Neural cell (in vitro differentiated cells): ENCODE data around the gene BMPR1B. TPM values are rescaled to one million over a fixed set of nuclear protein-coding genes. Genes with fewer than 3 reads are reported as not detected.

Source experiments
- H2AFZ ChIP-seq: fragments of 200-600, 300-800 bp; sonication (generic), shearing (Covaris generic); 2 replicates; pipeline ENCODE4 v1.6.0; 2014; ENCODE audit warnings: low read depth, mild to moderate bottlenecking, antibody characterized with exemption, low read length, moderate library complexity
- H3F3A ChIP-seq: fragments of 200-600 bp; shearing (Covaris generic); 2 replicates; pipeline ENCODE4 v1.6.1; 2016; ENCODE audit warnings: mild to moderate bottlenecking, moderate library complexity, mixed read lengths, antibody characterized with exemption, low read length; ENCODE audit not compliant: insufficient read depth, poor library complexity, severe bottlenecking
- H3K27ac ChIP-seq: fragments of 200-600, 300-800 bp; sonication (generic), shearing (Covaris generic); 2 replicates; pipeline ENCODE4 v1.5.1; 2014; ENCODE audit warnings: mild to moderate bottlenecking, low read length, moderate library complexity
- H3K27me3 ChIP-seq: fragments of 300-800, 200-600 bp; sonication (generic), shearing (Covaris generic); 2 replicates; pipeline ENCODE4 v1.6.0; 2014; ENCODE audit warnings: mild to moderate bottlenecking, low read depth, low read length, moderate library complexity; ENCODE audit not compliant: insufficient read depth
- H3K36me3 ChIP-seq: fragments of 300-800, 200-600 bp; sonication (generic), shearing (Covaris generic); 2 replicates; pipeline ENCODE4 v1.5.1; 2014; ENCODE audit warnings: mild to moderate bottlenecking, antibody characterized with exemption, low read length, moderate library complexity; ENCODE audit not compliant: insufficient read depth
- H3K4me2 ChIP-seq: fragments of 300-800, 200-600 bp; sonication (generic), shearing (Covaris generic); 2 replicates; pipeline ENCODE4 v1.6.0; 2014; ENCODE audit warnings: mild to moderate bottlenecking, low read length
- H3K4me3 ChIP-seq: fragments of 300-800, 200-600 bp; sonication (generic), shearing (Covaris generic); 2 replicates; pipeline ENCODE4 v1.5.1; 2014; ENCODE audit warnings: mild to moderate bottlenecking, low read length, moderate library complexity
- H3K79me2 ChIP-seq: fragments of 200-600 bp; shearing (Covaris generic); replicated peaks from 2 replicates; pipeline ENCODE4 v1.6.0; 2014; ENCODE audit warnings: mild to moderate bottlenecking, low read length, moderate library complexity; ENCODE audit not compliant: insufficient read depth
- H3K9ac ChIP-seq: fragments of 300-800, 200-600 bp; sonication (generic), shearing (Covaris generic); 2 replicates; pipeline ENCODE4 v1.6.1; 2016; ENCODE audit warnings: mild to moderate bottlenecking, low read length, mixed read lengths
- H3K9me2 ChIP-seq: fragments of 200-600 bp; shearing (Covaris generic); 2 replicates; pipeline ENCODE4 v1.6.1; 2016; ENCODE audit warnings: mild to moderate bottlenecking, low read length, mixed read lengths; ENCODE audit not compliant: insufficient read depth
- H3K9me3 ChIP-seq: fragments of 200-600, 300-800 bp; sonication (generic), shearing (Covaris generic); 2 replicates; pipeline ENCODE4 v1.6.1; 2016; ENCODE audit warnings: mild to moderate bottlenecking, mixed run types, low read length, moderate library complexity, mixed read lengths
- H4K20me1 ChIP-seq: fragments of 200-600 bp; shearing (Covaris generic); 2 replicates; pipeline ENCODE4 v1.6.1; 2016; ENCODE audit warnings: mild to moderate bottlenecking, mixed run types; ENCODE audit not compliant: insufficient read depth
- EP300 ChIP-seq: fragments of 450-650 bp; conservative IDR thresholded peaks from 2 replicates; pipeline ENCODE4 v1.6.1; 2014; ENCODE audit warnings: antibody characterized with exemption, mild to moderate bottlenecking, moderate library complexity; ENCODE audit not compliant: poor library complexity, severe bottlenecking
- EZH2 ChIP-seq: fragments of 200-600, 300-800 bp; shearing (Covaris generic), sonication (generic); IDR thresholded peaks from 2 replicates; pipeline ENCODE4 v1.6.1; 2014; ENCODE audit warnings: antibody characterized with exemption, low read length, borderline replicate concordance, mild to moderate bottlenecking; ENCODE audit not compliant: insufficient read depth, poor library complexity, severe bottlenecking
- MXI1 ChIP-seq: fragments of 450-650 bp; conservative IDR thresholded peaks from 2 replicates; pipeline ENCODE4 v1.6.1; 2014; ENCODE audit warnings: antibody characterized with exemption, mild to moderate bottlenecking; ENCODE audit not compliant: poor library complexity, severe bottlenecking
- POLR2AphosphoS5 ChIP-seq: IDR thresholded peaks from 2 replicates; pipeline ENCODE4 v1.6.1; 2012
- RAD21 ChIP-seq: fragments of 450-650 bp; conservative IDR thresholded peaks from 2 replicates; pipeline ENCODE4 v1.6.1; 2014; ENCODE audit warnings: antibody characterized with exemption, mild to moderate bottlenecking, moderate library complexity
- SMC3 ChIP-seq: fragments of 450-650 bp; conservative IDR thresholded peaks from 2 replicates; pipeline ENCODE4 v1.6.1; 2014; ENCODE audit warnings: antibody characterized with exemption, mild to moderate bottlenecking, moderate library complexity; ENCODE audit not compliant: poor library complexity
- TAF1 ChIP-seq: IDR thresholded peaks from 2 replicates; pipeline ENCODE4 v1.6.1; 2012; ENCODE audit warnings: low read depth
- polyA plus RNA-seq: library from polyadenylated mRNA; depleted of rRNA; stranded (reverse); fragments of >200 nt; gene quantifications from 2 replicates; pipeline ENCODE4 v1.2.3, GENCODE V29; 2014
- TF ChIP-seq, protein P1 (sequence below): IDR thresholded peaks from 2 replicates; pipeline ENCODE4 v1.6.1; 2012; ENCODE audit warnings: borderline replicate concordance
- TF ChIP-seq, protein P2 (sequence below): fragments of 450-650 bp; IDR thresholded peaks from 2 replicates; pipeline ENCODE4 v1.5.1; 2014; ENCODE audit warnings: antibody characterized with exemption, mild to moderate bottlenecking, moderate library complexity; ENCODE audit not compliant: poor library complexity, severe bottlenecking

The BMPR1B gene
- polyA plus RNA-seq, 1 donor from 2014 or later = 1.6 TPM

DNA sequence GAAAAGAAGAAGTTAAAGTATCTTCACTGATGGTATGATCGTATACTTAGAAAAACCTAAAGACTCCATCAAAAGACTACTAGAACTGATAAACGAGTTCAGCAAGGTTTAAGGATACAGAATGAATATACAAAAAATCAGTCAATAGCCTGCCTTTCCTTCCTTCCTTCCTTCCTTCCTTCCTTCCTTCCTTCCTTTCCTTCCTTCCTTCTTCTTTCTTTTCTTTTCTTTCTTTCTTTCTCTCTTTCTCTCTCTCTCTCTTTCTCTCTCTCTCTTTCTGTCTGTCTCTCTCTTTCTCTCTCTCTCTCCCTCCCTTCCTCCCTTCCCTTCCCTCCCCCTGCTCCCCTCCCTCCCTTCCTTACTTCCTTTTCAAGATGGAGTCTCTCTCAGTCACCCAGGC lies 362.7 kb downstream of the BMPR1B start:
- Histone ChIP-seq H3K4me3 (no peak overlapping the region), H4K20me1 (no peaks in the 10 kb centered on the region), H2AFZ (no peak overlapping the region), H3K36me3 (no peaks in the 10 kb centered on the region), H3K4me2 (no peak overlapping the region), H3K9me3 (no peaks in the 10 kb centered on the region), H3F3A (no peaks in the 10 kb centered on the region), H3K27me3 (no peaks in the 10 kb centered on the region), H3K79me2 (no peaks in the 10 kb centered on the region), H3K9ac (no peak overlapping the region), H3K9me2 (no peaks in the 10 kb centered on the region), H3K27ac (no peak overlapping the region)
- TF ChIP-seq MXI1 = no peak
- no peak for TF ChIP-seq EZH2
- TF ChIP-seq, protein P1, sequence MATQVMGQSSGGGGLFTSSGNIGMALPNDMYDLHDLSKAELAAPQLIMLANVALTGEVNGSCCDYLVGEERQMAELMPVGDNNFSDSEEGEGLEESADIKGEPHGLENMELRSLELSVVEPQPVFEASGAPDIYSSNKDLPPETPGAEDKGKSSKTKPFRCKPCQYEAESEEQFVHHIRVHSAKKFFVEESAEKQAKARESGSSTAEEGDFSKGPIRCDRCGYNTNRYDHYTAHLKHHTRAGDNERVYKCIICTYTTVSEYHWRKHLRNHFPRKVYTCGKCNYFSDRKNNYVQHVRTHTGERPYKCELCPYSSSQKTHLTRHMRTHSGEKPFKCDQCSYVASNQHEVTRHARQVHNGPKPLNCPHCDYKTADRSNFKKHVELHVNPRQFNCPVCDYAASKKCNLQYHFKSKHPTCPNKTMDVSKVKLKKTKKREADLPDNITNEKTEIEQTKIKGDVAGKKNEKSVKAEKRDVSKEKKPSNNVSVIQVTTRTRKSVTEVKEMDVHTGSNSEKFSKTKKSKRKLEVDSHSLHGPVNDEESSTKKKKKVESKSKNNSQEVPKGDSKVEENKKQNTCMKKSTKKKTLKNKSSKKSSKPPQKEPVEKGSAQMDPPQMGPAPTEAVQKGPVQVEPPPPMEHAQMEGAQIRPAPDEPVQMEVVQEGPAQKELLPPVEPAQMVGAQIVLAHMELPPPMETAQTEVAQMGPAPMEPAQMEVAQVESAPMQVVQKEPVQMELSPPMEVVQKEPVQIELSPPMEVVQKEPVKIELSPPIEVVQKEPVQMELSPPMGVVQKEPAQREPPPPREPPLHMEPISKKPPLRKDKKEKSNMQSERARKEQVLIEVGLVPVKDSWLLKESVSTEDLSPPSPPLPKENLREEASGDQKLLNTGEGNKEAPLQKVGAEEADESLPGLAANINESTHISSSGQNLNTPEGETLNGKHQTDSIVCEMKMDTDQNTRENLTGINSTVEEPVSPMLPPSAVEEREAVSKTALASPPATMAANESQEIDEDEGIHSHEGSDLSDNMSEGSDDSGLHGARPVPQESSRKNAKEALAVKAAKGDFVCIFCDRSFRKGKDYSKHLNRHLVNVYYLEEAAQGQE = no peak
- TF ChIP-seq, protein P2, sequence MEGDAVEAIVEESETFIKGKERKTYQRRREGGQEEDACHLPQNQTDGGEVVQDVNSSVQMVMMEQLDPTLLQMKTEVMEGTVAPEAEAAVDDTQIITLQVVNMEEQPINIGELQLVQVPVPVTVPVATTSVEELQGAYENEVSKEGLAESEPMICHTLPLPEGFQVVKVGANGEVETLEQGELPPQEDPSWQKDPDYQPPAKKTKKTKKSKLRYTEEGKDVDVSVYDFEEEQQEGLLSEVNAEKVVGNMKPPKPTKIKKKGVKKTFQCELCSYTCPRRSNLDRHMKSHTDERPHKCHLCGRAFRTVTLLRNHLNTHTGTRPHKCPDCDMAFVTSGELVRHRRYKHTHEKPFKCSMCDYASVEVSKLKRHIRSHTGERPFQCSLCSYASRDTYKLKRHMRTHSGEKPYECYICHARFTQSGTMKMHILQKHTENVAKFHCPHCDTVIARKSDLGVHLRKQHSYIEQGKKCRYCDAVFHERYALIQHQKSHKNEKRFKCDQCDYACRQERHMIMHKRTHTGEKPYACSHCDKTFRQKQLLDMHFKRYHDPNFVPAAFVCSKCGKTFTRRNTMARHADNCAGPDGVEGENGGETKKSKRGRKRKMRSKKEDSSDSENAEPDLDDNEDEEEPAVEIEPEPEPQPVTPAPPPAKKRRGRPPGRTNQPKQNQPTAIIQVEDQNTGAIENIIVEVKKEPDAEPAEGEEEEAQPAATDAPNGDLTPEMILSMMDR = no peak
- TF ChIP-seq POLR2AphosphoS5 = no peak
- TF ChIP-seq TAF1 = no peak
- TF ChIP-seq EP300 = no peak
- no peak for TF ChIP-seq SMC3
- no peak for TF ChIP-seq RAD21

DNA sequence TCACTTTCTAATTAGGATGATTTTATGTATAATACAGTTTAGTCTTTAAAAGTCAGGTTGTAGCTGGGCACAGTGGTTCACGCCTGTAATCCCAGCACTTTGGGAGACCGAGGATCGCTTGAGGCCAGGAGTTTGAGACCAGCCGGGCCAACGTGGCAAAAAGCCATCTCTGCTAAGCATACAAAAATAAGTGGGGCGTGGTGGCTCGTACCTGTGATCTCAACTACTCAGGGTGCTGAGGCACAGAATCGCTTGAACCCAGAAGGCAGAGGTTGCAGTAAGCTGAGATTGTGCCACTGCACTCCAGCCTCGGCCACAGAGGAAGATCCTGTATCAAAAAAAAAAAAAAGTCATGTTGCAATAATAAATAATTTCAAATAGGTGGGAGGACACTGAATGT lies 364.2 kb downstream of the BMPR1B start:
- Histone ChIP-seq H3K4me2 (no peak overlapping the region), H3K9me3 (no peaks in the 10 kb centered on the region), H2AFZ (no peak overlapping the region), H3K36me3 (no peaks in the 10 kb centered on the region), H3K9ac (no peak overlapping the region), H3K4me3 (no peak overlapping the region), H3K27ac (no peak overlapping the region), H3K27me3 (no peaks in the 10 kb centered on the region), H3K79me2 (no peaks in the 10 kb centered on the region), H4K20me1 (no peaks in the 10 kb centered on the region), H3F3A (no peaks in the 10 kb centered on the region), H3K9me2 (no peaks in the 10 kb centered on the region)
- no peak for TF ChIP-seq EP300
- TF ChIP-seq SMC3 = no peak
- TF ChIP-seq, protein P2 = no peak
- TF ChIP-seq EZH2 = no peak
- no peak for TF ChIP-seq POLR2AphosphoS5
- TF ChIP-seq, protein P1 = no peak
